GM08714 (cell line): ENCODE measurements around the gene STAT6.
A peak's percentile ranks its signal among the peaks of the same experiment; 100 is the strongest.
"Not testable (repeated sequence)": the region's sequence is repeated elsewhere in the genome, so short reads cannot be mapped to it uniquely, and the experiment has no call there.

Experiments
- H3K4me3 ChIP-seq: fragments of 200-500 bp; sonication (Bioruptor generic); 2 replicates; pipeline ENCODE4 v1.5.1; 2014; ENCODE audit warnings: mild to moderate bottlenecking, low read length, inconsistent platforms
- ZNF274 ChIP-seq: IDR thresholded peaks from 2 replicates; pipeline ENCODE4 v1.6.1; 2012; ENCODE audit warnings: mild to moderate bottlenecking, low read depth, low read length

The STAT6 gene

DNA sequence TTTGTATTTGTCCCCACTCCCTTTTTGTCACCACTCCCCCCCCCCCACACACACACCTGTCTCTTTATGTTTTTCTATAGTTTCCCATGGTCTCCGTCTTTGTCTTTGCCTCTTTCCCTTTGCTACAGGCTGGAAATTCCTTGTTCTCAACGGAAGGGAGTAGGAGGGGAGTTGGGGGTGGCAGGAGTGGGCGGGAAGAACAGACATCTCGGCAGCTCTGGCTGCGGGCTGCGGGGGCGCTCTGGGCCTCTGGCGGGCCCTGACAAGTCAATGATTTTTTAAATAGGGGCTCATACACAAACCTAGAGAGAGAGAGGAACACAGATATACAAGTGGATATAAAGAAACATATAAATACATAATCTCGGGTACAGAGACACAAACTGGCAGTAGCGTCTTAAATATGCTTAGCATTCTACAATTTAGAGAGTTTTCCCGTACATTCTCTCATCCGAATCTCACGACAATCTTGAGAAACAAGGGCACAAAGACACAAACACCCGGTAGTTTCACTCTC lies 24.6 kb downstream of the STAT6 start:
- no peak for TF ChIP-seq ZNF274
- peak overlapping the region; percentile 77 for H3K4me3 ChIP-seq

GRCh38 chr12:57085999-57086492 lies 25.1 kb downstream of the STAT6 start:
- peak overlapping the region; percentile 77; the same call in 1 of the 2 replicates for H3K4me3 ChIP-seq
- no peak for TF ChIP-seq ZNF274

GRCh38 chr12:57080855-57081254 lies 30.3 kb downstream of the STAT6 start:
- H3K4me3 ChIP-seq = no peak overlapping the region
- no peak for TF ChIP-seq ZNF274

DNA sequence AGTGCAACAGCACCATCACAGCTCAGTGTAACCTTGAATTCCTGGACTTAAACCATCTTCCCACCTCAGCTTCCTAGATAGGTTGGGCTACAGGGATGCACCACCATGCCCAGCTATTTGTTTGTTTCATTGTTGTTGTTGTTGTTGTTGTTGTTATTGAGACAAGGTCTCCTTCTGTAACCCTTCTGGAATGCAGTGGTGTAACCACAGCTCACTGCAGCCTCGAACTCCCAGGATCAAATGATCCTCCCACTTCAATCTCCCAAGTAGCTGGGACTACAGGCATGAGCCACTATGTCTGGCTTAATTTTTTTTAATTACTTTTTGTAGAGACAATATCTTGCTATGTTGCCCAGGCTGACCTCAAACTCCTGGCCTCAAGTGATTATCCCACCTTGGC lies 31.3 kb downstream of the STAT6 start:
- H3K4me3 ChIP-seq = no peak overlapping the region
- TF ChIP-seq ZNF274 = no peak

- H3K4me3 ChIP-seq = peak within 1 kb of the TSS; percentile 81
- no peak for TF ChIP-seq ZNF274
These were observed 32.4 kb downstream of the STAT6 start, which contains the start of gene NEMP1 for GRCh38 chr12:57078519-57079404. Gene NEMP1 (minus strand): TSS chr12:57078791. CDS start chr12:57078745, 46 bp downstream.

DNA sequence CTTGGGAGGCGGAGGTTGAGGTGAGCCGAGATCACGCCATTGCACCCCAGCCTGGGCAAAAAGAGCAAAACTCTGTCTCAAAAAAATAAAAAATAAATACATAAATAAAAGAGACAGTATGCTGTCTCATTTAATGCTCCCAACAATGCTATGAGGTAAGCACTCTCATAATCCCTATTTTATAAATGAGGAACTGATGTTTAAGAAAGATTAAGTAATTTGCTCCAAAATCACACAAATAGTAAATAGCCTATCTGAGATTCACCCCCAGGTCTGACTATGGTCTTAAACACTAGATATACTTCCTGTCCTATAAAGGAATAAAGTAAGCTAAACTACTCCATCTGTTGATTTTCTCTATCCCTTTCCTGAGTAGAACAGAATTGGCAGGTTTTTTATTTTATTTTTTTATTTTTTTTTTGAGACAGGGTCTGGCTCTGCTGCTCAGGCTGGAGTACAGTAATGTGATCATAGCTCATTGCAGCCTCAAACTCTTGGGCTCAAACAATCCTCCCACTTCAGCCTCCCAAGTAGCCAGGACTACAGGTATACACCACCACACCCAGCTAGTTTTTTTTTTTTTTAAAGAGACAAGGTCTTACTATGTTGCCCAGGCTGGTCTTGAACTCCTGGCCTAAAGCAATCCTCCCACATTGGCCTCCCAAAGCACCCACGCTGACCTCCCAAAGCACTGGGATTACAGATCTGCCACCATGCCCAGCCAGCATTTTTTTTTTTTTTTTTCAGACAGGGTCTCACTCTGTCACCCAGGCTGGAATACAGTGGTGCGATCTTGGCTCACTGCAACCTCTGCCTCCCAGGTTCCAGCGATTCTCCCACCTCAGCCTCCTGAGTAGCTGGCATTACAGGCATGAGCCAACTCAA lies 37.4 kb downstream of the STAT6 start:
- not testable (repeated sequence) for H3K4me3 ChIP-seq

DNA sequence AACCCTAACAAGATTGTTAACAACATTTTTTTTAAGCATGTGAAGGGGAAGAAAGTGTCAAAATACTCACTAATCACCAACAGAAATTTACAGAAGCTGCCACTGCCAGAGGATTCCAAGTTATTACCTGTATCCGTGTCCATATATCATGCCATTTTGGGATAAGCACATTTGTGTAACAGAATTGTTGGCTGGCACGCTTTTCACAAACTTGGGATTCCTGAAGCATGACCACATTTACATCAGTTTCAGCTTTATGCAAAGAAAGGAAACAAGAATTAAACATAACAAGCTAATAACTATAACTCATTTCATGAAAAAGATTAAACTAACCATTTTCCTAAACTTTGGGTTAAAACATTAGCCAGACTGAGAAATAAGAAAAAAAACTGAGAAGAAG lies 38.5 kb downstream of the STAT6 start:
- no peak for TF ChIP-seq ZNF274
- no peak overlapping the region for H3K4me3 ChIP-seq

DNA sequence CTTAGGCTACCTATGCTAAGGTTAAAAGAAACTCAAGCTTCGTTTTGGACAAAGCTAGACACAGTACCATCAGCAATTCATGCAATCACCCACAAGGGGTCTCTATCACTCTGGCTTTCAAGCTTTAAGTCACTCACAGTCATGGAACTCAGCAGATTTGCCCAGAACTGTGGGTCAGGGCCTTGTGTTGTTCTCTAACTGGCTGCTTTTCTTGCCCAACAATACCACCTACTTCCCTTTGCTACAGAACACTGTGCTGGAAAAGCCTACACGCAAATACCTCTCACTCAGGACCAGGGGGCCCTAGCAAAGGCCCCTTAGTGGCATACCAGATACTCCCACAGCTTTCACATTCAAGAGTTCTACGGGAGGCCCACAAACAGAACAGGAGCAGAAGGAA lies 41.6 kb downstream of the STAT6 start:
- no peak overlapping the region for H3K4me3 ChIP-seq
- no peak for TF ChIP-seq ZNF274

- no peak overlapping the region for H3K4me3 ChIP-seq
- no peak for TF ChIP-seq ZNF274
These were observed 44.9 kb downstream of the STAT6 start for GRCh38 chr12:57066245-57066644.

- H3K4me3 ChIP-seq = no peak overlapping the region; the same call in 1 of the 2 replicates
- no peak for TF ChIP-seq ZNF274
These were observed 47.0 kb downstream of the STAT6 start for GRCh38 chr12:57063991-57064685.

- H3K4me3 ChIP-seq = no peak overlapping the region
- no peak for TF ChIP-seq ZNF274
These were observed 52.7 kb downstream of the STAT6 start for GRCh38 chr12:57058454-57058853.

GRCh38 chr12:57057067-57057751 lies 54.0 kb downstream of the STAT6 start:
- no peak for TF ChIP-seq ZNF274
- no peak overlapping the region for H3K4me3 ChIP-seq

DNA sequence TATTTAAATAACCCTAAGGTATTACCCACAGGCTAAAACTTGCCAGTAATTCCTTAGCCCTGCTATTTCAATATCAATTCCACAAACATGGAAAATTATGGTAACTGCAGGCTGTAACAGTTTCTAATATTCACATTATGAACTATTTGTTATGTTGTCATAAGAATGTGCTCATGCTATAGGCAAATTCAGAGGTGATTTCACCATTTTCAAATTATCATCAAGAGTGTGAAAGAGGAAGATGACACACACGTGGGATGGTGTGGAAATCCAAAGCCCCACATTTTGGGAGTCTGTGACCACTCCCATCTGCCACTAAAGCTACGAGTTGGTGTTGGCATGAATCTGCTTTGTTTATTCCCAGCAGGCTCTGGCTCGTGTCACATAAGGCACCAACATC lies 55.3 kb downstream of the STAT6 start:
- TF ChIP-seq ZNF274 = no peak
- no peak overlapping the region for H3K4me3 ChIP-seq

- not testable (repeated sequence) for H3K4me3 ChIP-seq
These were observed 57.3 kb downstream of the STAT6 start for GRCh38 chr12:57053901-57054300.

- not testable (repeated sequence) for H3K4me3 ChIP-seq
These were observed 58.0 kb downstream of the STAT6 start for GRCh38 chr12:57053146-57053545.
